HEK293 (cell line): ENCODE results near the gene FUCA2.

Experiments used
- CTCF ChIP-seq: fragments of 450-650 bp; formaldehyde crosslinking; IDR thresholded peaks from 2 replicates; pipeline ENCODE4 v1.5.1; 2016; ENCODE audit warnings: missing biosample characterization, missing genetic modification characterization
- FEZF1 ChIP-seq: fragments of 450-650 bp; formaldehyde crosslinking; IDR thresholded peaks from 2 replicates; pipeline ENCODE4 v1.5.1; 2016; ENCODE audit warnings: missing biosample characterization, missing genetic modification characterization
- MZF1 ChIP-seq: fragments of 450-650 bp; formaldehyde crosslinking; IDR thresholded peaks from 2 replicates; pipeline ENCODE4 v1.5.1; 2017; ENCODE audit warnings: missing biosample characterization, missing genetic modification characterization, borderline replicate concordance
- TCF7L2 ChIP-seq: IDR thresholded peaks from 2 replicates; pipeline ENCODE4 v1.6.1; 2011; ENCODE audit warnings: low read depth, mild to moderate bottlenecking, inconsistent platforms, low read length, moderate library complexity, borderline replicate concordance
- ZNF280C ChIP-seq: fragments of 450-650 bp; formaldehyde crosslinking; IDR thresholded peaks from 2 replicates; pipeline ENCODE4 v1.5.1; 2016; ENCODE audit warnings: missing biosample characterization, missing genetic modification characterization
- ZNF76 ChIP-seq: fragments of 450-650 bp; formaldehyde crosslinking; IDR thresholded peaks from 2 replicates; pipeline ENCODE4; 2016; ENCODE audit warnings: low read depth, missing biosample characterization, missing genetic modification characterization, borderline replicate concordance

- TF ChIP-seq MZF1 (tag by site-specific recombination) (no peak), ZNF76 (tag by site-specific recombination) (no peak), ZNF280C (no peak), CTCF (tag by site-specific recombination) (peak; percentile 39; the same call in 1 of the 2 replicates), TCF7L2 (no peak), FEZF1 (no peak)
Measured at GRCh38 chr6:143536866-143537691, 25.6 kb upstream of the FUCA2 start.
